ENCODE data around the gene DUOXA1.
"Not testable (repeated sequence)": the region's sequence is repeated elsewhere in the genome, so short reads cannot be mapped to it uniquely, and the experiment has no call there.

DUOXA1 gene

DNA sequence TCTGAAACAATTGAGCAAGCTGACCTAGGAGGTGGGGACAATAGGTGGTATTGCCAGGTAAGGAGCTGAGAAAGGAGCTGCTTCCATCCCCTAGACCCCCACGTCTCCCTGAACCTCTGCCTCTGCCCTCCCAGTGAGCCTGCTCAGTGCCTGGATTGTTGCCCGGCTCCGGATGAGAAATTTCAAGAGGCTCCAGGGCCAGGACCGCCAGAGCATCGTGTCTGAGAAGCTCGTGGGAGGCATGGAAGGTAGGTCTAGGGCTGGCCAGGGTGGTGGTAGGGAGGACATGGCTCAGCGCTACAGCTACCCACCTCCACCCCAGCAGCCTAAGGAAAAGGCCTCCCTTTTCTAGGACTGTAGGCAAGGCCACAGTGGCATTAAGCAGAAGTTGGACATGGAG is 13.4 kb upstream of the DUOXA1 start:
- no peaks in the 10 kb centered on the region for H3K4me1 Mint-ChIP-seq
- H3K36me3 Mint-ChIP-seq: no peaks in the 10 kb centered on the region
- ATAC-seq (no peak), DNase-seq (ENCODE audit: low spot score in 2 of 2) (no peak)
- H3K27ac Mint-ChIP-seq: peak overlapping the region; percentile 9
- no peak overlapping the region for H3K4me3 Mint-ChIP-seq
- H3K9me3 Mint-ChIP-seq: no peaks in the 10 kb centered on the region

DNA sequence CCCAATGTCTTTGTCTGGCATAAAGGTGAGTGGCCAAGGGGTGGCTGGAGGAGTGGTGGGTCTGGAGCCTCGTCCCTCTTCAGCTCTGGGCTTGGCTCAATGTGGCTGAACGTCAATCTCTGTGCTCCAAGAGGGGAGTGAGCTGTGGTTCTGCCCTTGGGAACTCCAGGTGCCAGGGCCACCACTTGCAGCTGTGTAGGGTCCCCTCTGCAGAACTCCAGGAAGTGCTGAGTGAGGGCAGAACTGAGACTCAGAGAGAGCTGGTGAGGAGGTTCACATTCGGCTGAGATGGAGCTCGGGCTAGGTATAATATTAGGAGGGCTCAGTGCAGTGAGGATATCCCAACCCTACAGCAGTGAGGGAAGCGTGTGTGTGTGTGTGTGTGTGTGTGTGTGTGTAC is 11.7 kb upstream of the DUOXA1 start:
- Mint-ChIP-seq H3K36me3 (no peaks in the 10 kb centered on the region), H3K27ac (no peak overlapping the region), H3K4me1 (peaks cover 4% of the 10 kb centered on the region)

GRCh38 chr15:45140557-45141250 is 11.0 kb upstream of the DUOXA1 start:
- no peak overlapping the region for H3K4me3 Mint-ChIP-seq
- no peaks in the 10 kb centered on the region for H3K9me3 Mint-ChIP-seq
- H3K36me3 Mint-ChIP-seq: no peaks in the 10 kb centered on the region
- peaks cover 7% of the 10 kb centered on the region for H3K4me1 Mint-ChIP-seq
- no peak for DNase-seq (ENCODE audit: low spot score in 2 of 2)
- no peak for ATAC-seq
- no peak overlapping the region for H3K27ac Mint-ChIP-seq

More for the DNA sequence above, 11.7 kb upstream of the DUOXA1 start:
- no peak for ATAC-seq
- DNase-seq (ENCODE audit: low spot score in 2 of 2): no peak
- Mint-ChIP-seq H3K4me3 (no peak overlapping the region), H3K9me3 (no peaks in the 10 kb centered on the region)

DNA sequence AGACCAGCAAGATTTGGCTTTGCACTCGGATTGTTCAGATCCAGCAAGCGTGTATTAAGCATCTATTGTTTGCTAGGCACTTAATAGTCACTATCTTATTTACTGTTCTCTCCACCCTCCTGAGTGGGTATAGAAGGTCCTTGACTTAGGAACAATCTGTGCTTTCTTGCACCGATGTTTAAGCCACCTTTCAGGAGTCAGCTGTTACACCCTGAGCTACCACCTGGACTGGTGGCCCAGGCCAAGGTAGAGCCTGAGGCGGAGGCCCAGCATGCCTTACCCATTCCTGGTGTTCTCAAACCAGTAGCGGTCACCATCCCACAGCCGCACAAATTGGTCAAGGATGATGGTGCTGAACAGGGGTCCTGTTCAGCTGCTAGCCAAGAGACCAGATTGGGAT is 10.1 kb upstream of the DUOXA1 start:
- H3K27ac Mint-ChIP-seq: no peak overlapping the region
- no peak overlapping the region for H3K4me3 Mint-ChIP-seq
- no peak for ATAC-seq
- H3K9me3 Mint-ChIP-seq: no peaks in the 10 kb centered on the region
- H3K4me1 Mint-ChIP-seq: peaks cover 9% of the 10 kb centered on the region
- DNase-seq (ENCODE audit: low spot score in 2 of 2): no peak
- no peaks in the 10 kb centered on the region for H3K36me3 Mint-ChIP-seq

GRCh38 chr15:45138814-45139765 is 9.4 kb upstream of the DUOXA1 start:
- DNase-seq (ENCODE audit: low spot score in 2 of 2) (no peak), ATAC-seq (no peak)
- no peaks in the 10 kb centered on the region for H3K9me3 Mint-ChIP-seq
- peaks cover 16% of the 10 kb centered on the region for H3K4me1 Mint-ChIP-seq
- no peak overlapping the region for H3K27ac Mint-ChIP-seq
- no peaks in the 10 kb centered on the region for H3K36me3 Mint-ChIP-seq
- no peak overlapping the region for H3K4me3 Mint-ChIP-seq

DNA sequence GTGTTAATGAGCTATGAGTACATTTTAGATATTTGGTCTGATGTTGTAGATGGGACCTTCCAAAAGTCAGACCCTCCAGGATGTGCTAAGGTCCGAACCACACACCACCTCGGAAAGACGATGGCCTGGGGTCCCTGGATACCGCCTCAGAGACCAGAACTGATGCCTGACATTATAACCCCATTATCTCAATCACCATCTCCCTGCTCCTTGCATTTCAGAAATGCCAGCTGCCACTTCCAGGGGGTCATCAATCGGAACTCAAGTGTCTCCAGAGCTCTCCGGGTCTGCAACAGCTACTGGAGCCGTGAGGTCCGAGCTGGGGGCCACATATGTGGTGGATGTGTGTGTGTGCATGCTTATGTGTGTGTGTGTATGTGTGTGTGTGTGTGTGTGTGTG is 8.0 kb upstream of the DUOXA1 start:
- ATAC-seq (no peak), DNase-seq (ENCODE audit: low spot score in 2 of 2) (no peak)
- no peaks in the 10 kb centered on the region for H3K9me3 Mint-ChIP-seq
- no peak overlapping the region for H3K4me3 Mint-ChIP-seq
- peaks cover 17% of the 10 kb centered on the region for H3K4me1 Mint-ChIP-seq
- H3K27ac Mint-ChIP-seq: no peak overlapping the region
- H3K36me3 Mint-ChIP-seq: no peaks in the 10 kb centered on the region

DNA sequence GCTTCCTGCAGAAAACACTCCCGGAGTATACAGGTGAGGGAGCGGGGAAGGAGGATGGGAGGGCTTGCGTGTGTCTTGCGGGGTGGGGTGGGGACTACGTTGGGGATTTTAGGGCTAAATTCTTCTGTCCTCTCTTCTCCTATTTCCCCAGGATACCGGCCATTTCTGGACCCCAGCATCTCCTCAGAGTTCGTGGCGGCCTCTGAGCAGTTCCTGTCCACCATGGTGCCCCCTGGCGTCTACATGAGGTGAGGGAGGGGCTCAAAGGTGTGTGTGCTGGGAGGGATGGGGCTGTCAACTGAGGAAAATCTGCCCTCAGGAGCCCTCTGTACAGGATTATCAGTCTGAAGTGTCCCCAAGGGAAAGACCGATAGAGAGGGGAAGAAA is 6.7 kb upstream of the DUOXA1 start:
- Mint-ChIP-seq H3K4me3 (peak overlapping the region; percentile 50), H3K4me1 (peaks cover 17% of the 10 kb centered on the region), H3K27ac (no peak overlapping the region), H3K9me3 (no peaks in the 10 kb centered on the region), H3K36me3 (no peaks in the 10 kb centered on the region)
- DNase-seq (ENCODE audit: low spot score in 2 of 2) (no peak), ATAC-seq (no peak)

DNA sequence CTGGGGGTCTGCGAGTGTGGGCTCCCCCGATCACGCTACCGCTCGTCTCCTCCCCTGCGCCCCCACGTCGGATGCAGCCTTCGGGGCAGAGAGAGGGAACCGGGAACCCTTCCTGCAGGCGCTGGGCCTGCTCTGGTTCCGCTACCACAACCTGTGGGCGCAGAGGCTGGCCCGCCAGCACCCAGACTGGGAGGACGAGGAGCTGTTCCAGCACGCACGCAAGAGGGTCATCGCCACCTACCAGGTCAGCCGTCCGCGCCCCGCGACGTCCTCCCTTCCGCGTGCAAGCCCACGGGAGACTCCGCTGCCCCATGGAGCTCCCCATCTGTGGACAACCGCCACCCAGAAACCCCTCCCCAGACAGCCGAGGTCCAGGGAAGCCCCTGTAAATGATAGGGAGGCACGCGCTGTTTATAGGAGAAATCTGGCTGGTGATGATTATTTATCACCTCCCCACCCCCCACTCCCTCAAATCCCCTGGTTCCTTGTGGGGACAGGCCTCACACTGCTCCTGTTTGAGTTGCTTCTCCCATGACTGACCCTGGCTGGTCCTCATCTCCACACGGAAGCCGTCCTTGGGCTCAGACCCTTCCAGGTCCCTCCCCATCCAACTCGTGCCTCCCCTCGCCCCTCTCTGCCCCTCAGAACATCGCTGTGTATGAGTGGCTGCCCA is 6.2 kb upstream of the DUOXA1 start:
- H3K27ac Mint-ChIP-seq; ATAC-seq; H3K9me3 Mint-ChIP-seq; H3K36me3 Mint-ChIP-seq; DNase-seq (ENCODE audit: low spot score in 2 of 2): not testable (repeated sequence)
- Mint-ChIP-seq H3K4me3 (peak overlapping the region; percentile 50), H3K4me1 (peaks cover 17% of the 10 kb centered on the region)

GRCh38 chr15:45134682-45135604 is 5.3 kb upstream of the DUOXA1 start:
- ATAC-seq (peak; percentile 58), DNase-seq (ENCODE audit: low spot score in 2 of 2) (no peak)
- H3K36me3 Mint-ChIP-seq: no peaks in the 10 kb centered on the region
- peak overlapping the region; percentile 48 for H3K4me3 Mint-ChIP-seq
- H3K27ac Mint-ChIP-seq: peak overlapping the region; percentile 65
- H3K4me1 Mint-ChIP-seq: peaks cover 17% of the 10 kb centered on the region
- H3K9me3 Mint-ChIP-seq: no peaks in the 10 kb centered on the region

- H3K4me3 Mint-ChIP-seq: peak overlapping the region; percentile 48
- DNase-seq (ENCODE audit: low spot score in 2 of 2) (no peak), ATAC-seq (no peak)
- no peak overlapping the region for H3K27ac Mint-ChIP-seq
- H3K9me3 Mint-ChIP-seq: no peaks in the 10 kb centered on the region
- H3K36me3 Mint-ChIP-seq: no peaks in the 10 kb centered on the region
- H3K4me1 Mint-ChIP-seq: peaks cover 17% of the 10 kb centered on the region
Measured at GRCh38 chr15:45134046-45134445, 4.4 kb upstream of the DUOXA1 start.

- ATAC-seq (no peak), DNase-seq (ENCODE audit: low spot score in 2 of 2) (no peak)
- H3K9me3 Mint-ChIP-seq: no peaks in the 10 kb centered on the region
- H3K4me1 Mint-ChIP-seq: peaks cover 17% of the 10 kb centered on the region
- no peak overlapping the region for H3K27ac Mint-ChIP-seq
- H3K4me3 Mint-ChIP-seq: no peak overlapping the region
- no peaks in the 10 kb centered on the region for H3K36me3 Mint-ChIP-seq
Measured at GRCh38 chr15:45133561-45133920, 3.9 kb upstream of the DUOXA1 start.

DNA sequence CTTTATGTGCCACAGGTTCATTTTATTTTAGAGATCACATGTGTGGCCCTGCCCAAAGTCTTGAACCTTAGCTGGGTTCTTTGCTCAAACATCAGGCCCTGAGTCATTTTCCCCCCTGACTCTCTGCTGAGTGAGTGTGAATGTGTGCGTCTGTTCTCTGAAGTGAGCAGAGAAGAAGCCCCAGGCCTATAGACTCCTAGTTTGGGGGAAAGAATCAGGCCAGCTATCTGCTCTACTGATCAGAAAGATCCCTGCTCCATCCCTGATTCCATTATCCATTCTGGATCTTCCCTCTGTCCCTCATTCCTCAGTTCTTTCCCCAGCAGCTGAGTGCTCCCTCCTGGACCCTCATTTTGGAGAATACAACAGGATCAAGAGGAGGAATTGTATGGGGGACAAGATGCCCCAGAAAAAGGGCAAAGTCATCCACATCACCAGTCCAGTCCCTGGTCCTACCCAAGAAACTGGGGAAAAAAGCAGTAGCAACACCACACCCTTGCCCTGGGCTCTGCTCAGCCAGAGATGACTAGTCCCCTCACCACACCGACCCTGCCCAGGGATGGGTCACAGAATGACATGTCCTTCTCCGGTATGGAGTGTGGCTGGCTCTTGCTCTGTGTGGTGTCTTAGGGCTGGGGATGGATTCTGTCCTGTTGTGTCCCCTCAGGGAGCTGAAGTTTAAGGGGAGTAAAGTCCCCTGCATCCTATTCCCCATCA is 3.3 kb upstream of the DUOXA1 start:
- peaks cover 17% of the 10 kb centered on the region for H3K4me1 Mint-ChIP-seq
- DNase-seq (ENCODE audit: low spot score in 2 of 2) (no peak), ATAC-seq (peak; percentile 44)
- no peak overlapping the region for H3K4me3 Mint-ChIP-seq
- no peaks in the 10 kb centered on the region for H3K36me3 Mint-ChIP-seq
- no peak overlapping the region for H3K27ac Mint-ChIP-seq
- H3K9me3 Mint-ChIP-seq: no peaks in the 10 kb centered on the region

GRCh38 chr15:45131510-45131909 is 1.8 kb upstream of the DUOXA1 start:
- ATAC-seq (no peak), DNase-seq (ENCODE audit: low spot score in 2 of 2) (no peak)
- H3K4me3 Mint-ChIP-seq: no peak overlapping the region
- peaks cover 15% of the 10 kb centered on the region for H3K4me1 Mint-ChIP-seq
- no peak overlapping the region for H3K27ac Mint-ChIP-seq
- no peaks in the 10 kb centered on the region for H3K36me3 Mint-ChIP-seq
- no peaks in the 10 kb centered on the region for H3K9me3 Mint-ChIP-seq

DNA sequence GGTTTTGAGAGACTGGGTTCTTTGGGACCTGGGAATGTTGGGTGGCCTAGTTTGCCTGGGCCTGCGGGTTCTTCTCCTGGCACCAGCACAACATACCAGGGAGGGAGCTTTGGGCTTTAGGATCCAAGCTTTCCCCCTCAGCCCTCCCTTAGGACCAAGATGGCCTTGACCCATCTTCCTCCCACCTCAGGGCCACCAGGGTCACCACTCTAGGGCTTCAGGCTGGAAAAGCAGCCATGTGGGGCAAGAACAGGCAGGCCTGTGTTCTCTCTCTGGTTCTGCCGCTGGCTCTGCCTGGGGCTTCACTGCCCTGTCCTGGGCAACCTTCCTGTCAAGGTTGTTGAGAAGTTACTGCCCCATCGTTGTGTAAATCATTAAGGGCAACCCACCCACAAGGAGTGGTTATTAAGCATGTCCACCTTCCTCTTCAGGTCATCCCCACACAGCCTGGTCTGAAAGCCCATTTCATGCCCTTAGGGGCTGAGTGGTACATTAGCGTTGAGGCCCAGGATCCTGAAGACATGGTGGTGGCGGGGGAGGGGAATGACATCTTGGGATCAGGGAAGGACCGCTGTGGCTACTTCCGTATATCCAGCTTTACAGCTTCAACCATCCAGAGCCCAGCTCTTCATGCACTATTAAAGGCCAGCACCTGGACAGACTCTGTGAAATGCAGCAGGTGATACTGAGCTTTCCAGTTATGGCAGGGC is 767 bp upstream of the DUOXA1 start:
- H3K9me3 Mint-ChIP-seq: no peaks in the 10 kb centered on the region
- no peaks in the 10 kb centered on the region for H3K36me3 Mint-ChIP-seq
- H3K4me3 Mint-ChIP-seq: peak overlapping the region; percentile 23
- H3K4me1 Mint-ChIP-seq: peaks cover 10% of the 10 kb centered on the region
- ATAC-seq: no peak
- no peak overlapping the region for H3K27ac Mint-ChIP-seq
- DNase-seq (ENCODE audit: low spot score in 2 of 2): no peak
